NCI-H1436 treated with DMSO at 0.1 percent for 48 hours (cell line): ENCODE measurements around the gene SLC25A23.

Source experiments
- DNase-seq: peaks from one replicate; lab custom pipeline; 2025; lab: John Stamatoyannopoulos, UW

The SLC25A23 gene

DNA sequence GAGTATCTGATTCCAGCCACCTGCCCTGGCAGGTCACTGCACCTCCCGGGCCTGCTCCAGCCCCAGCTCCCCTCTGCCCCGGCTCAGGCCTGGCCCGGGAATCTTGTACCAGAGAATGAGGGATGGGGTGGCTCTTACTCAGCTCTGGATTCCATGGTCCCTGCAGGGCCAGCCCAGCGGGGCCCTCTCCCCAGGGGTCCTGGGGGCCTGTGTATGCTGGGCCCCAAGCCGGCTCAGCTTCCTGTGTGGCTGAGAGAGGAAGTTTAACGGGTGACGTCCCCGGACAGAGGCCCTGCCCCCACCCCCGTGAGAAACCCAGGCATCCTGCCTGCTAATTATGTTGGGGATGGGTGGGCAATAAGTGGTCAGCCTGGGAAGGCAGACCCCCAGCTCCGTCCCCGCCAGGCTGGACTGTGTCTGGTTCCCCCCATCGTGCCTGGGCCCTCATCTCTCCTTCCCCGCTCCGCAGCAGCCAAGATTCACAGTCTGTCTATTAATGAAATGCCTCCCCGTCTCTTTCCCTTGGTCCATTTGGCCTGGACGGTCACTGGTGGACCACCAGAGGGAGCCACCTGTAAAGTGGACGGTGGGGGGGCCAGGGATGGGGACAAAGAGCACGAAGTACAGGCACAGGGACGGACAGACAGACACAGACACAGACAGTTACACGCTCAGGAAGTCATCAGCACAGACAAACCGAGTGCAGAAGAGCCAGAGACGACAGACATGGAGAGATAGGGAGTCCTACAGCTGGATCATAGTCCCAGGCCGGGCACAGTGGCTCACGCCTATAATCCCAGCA, 22.1 kb upstream of the SLC25A23 start, which contains the start of gene DENND1C:
Gene DENND1C, minus strand, starts transcription at position 247 of the 802 bp plus-strand sequence. Its CDS starts 92 bp downstream, at position 155.
- DNase-seq = no peak

DNA sequence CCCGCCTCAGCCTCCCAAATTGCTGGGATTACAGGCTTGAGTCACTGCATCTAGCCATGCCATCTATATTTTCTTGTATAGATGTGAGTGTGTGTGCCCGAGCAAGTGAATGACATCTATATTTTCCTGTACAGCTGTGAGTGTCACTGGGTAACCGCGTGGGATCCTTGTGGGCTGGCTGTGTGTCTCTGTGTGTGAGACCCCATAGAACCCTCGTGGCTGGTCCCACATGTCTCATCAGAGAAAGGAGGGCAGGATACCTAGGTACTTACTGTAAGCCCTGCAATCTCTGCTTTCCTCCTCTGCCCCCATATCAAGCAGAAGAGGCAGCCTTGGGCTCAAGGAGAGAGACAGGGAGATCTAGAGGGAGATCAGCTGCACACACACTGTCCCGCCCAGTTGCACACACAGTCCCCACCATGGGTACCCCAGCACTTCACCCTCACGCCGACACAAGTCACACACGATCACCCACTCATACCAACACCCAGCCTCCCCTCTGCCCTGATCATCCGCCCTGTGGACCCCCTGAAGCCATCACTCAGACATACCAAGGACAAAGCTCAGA, 21.3 kb upstream of the SLC25A23 start:
- no peak for DNase-seq

DNA sequence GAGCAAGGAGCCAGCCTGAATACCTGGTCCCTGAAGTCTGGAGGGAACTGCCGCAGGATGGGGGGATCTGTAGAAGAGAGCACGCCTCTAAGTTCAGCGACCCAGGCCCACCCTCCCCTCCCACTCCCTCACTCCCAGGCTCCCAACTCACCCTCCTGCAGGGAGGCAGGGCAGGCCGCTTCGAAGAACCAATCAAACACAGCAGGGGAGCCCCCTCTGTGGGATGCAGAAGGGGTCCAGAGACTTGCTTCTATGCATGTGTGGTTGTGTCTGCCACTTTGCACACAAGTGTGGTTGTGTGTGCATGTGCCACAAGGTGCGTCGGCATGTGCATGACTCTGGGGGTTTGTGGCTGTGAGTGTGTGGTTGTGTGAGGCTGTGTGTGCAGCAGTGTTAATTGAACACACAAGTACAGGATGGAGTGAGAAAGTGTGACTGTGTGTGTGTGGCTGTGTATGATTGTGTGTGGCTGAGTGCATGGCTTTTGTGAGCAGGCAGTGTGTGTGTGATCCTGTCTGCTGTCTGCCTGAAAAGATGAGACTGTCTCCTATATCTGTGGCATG, 20.3 kb upstream of the SLC25A23 start:
- DNase-seq = no peak

DNA sequence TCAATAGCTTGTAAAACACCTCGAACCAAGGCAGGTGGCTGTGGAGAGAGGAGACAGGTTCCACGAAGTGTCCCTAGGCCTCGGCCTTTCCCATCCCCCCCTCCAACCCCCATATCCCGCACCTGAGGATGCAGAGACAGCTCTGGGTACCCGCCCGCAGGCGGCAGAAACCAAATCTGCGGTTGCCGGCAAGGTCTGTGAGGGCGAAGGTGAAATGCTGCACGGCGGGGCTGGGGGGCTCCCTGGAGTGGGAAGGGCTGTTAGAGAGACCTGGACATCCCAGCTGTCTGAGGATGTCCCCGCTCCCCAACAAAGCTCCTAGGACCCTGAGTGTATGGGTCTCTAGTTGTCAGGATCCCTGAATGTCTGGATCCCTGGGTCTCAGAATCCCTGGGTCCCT, 19.2 kb upstream of the SLC25A23 start:
- no peak for DNase-seq

DNA sequence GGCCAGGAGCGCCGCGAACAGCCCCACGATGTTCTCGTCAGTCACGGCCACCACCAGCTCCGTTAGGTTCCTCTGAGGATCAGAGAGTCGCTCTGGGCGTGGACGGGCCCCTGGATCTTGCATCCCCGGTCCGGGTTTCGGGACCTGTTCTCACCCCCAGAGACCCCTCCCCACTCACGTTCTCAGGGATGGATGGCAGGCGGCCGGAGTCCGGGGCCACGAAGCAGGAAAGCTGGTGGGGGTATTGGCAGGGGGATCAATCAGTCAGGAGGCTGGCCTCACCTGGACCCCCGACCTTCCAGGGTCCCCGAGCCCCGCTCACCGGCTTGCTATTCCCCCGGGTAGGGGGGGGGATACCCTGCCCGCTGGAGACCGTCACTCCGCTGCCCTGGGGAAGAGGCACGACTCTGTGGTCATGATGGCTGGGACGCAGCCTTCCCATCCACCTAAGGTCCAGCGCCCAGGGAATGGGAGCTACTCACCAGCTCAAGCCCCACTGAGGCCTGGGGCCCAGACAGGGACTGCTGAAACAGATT, 17.4 kb upstream of the SLC25A23 start:
- DNase-seq = no peak

DNA sequence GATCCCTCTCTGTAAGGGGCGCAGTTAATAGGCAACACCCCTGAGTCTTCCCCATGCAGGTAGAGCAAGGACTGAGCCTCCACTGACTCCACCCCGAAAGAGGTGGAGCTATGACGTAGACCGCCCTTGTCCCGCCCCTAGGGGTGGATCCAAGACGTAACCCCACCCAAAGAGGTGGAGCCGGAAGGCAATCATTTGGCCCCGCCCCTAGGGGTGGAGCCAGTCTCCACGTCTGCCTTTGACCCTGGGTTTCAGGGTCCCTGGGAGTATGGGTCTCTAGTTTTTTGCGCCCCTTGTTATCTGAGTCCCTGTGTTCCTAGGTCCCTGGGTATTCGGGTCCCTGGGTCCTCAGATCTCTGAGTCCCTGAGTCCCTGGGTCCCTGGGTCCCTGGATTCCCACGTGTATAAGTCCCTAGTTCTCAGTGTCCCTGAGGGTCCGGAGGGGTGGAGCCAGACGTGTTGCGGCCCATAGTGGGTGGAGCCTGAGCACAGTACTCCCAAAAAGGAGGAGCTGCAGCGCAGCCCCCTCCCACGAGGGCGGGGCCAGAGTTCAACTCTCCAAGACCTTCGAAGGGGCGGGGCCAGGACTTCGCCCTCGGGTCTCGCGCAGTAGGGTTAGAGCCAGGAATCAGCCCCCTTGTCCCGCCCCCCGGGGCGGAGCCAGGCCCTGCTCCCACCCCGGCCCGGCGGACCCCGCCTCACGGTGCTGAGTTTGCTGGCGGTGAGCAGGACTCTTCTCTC, 16.7 kb upstream of the SLC25A23 start:
- DNase-seq = no peak

DNA sequence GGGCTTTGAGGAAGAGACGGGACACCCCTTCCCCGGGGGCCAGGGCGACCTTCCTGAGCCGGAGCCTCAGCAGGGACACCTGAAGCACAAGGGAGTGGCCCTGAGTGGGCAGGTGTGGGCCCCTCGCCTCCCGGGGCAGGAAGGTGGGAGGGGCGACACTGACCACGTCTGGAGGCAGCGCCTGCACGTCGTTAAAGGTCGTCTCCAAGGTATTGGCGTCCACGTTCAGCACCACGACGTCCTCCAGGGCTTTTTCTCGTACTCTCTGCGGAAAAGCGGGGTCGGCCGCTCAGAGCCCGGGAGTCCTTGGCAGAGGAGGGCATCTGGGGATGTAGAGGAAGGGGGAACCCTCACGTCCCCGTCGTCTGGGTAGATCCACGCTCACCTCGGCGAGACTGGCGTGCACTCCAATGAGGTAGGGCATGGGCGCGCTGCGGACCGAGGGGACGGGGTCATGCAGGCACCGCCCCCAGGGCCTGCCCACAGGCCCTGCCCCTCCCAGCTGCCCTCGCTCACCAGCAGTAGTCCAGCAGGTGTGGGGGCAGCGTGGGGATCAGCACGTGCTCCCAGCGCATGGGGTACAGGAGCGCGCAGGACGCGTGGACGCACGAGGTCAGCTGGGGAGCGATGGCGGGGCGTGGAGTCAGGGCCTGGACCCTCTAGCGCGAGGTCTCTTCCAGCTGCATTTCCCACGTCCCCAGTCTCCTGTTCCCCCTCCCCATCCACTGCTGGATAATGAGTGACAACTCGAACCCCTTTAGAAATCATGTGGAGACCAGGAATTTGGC, 15.9 kb upstream of the SLC25A23 start:
- no peak for DNase-seq

DNA sequence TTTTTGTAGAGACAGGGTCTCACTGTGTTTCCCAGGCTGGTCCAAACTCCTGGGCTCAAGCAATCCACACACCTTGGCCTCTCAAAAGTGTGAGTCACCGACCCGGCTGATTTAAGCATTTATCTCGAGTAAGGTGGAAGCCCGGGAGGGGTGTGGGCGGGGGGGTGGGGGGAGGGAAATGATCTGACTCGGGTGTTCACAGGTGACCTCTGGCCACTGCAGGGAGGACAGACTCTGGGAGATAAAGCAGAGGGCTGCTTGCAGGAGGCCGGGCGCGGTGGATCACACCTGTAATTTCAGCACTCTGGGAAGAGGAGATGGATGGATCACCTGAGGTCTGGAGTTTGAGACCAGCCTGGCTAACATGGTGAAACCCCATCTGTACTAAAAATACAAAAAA, 14.1 kb upstream of the SLC25A23 start:
- DNase-seq = no peak

DNA sequence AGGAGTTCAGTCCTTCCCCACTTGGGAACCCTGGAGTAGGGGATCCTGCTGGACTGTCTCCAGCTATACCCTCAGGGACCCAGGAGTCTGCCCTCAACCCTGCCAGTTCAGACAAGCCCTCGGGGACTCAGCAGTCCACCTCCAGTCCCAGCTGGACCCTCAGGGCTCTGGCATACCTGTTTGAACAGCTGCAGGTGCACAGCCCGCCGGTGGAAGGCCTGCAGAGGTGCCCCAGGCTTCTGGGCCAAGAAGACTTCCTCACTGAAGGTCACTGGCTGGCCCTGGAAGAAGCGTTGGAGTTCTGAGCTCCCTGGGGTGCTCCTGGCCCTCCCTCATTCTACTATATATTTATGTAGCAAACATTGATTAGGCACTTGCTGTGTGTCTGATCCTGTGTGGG, 13.1 kb upstream of the SLC25A23 start:
- no peak for DNase-seq

DNA sequence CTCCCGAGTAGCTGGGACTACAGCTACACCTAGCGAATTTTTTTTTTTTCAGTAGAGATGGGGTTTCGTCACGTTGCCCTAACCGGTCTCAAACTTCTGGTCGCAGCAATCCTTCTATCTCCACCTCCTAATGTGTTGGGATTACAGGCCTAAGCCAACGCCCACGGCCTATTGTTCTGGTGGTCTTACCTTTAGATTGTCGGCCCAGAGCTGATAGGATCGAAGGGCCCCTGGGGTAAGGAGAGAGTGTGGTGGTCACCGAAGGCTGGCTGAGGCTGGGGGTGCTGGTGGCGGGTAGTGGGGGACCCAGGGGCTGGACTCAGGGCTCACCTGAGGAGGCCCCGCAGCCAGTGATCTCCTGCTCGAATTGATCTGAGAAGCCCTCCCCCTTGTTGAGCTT, 11.5 kb upstream of the SLC25A23 start:
- DNase-seq = no peak

DNA sequence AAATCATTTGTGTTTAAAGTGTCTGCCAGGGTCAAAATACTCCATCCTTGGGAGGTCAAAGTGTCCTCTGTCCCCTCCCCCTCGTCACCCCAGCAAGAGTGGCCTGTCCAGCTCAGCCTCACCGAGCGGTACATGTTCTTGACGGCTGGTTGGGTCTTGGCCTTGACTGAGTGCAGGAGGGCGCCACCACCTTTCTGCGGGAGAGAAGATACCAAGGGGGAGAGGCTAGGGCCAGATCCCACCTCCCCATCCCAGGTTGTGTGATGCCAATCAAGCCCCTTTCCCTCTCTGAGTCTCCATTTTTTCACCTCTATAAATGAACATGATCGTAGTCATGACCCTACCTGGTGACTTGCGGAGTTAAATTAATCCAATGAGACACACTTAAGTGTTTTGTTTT, 10.6 kb upstream of the SLC25A23 start:
- DNase-seq = no peak

DNA sequence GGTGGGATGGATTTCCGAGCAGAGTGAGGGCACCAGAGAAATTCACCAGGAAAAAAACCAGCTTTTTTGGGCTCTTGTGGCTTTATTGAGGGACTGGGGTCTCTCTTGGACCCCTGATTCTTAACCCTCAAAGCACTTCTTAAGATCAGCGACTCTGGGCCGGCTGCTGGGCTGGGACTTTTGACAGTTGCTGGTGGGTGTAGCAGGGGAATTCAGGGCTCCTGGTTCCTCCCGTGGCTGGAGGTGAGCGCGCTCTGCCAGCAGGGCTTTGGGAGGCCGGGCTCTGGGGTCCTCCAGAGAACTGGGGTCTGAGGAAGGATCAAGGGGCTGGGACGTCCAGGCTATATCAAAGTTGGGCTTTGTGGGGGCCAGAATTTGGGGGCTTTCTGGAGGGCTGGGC, 7.8 kb upstream of the SLC25A23 start:
- DNase-seq = no peak

DNA sequence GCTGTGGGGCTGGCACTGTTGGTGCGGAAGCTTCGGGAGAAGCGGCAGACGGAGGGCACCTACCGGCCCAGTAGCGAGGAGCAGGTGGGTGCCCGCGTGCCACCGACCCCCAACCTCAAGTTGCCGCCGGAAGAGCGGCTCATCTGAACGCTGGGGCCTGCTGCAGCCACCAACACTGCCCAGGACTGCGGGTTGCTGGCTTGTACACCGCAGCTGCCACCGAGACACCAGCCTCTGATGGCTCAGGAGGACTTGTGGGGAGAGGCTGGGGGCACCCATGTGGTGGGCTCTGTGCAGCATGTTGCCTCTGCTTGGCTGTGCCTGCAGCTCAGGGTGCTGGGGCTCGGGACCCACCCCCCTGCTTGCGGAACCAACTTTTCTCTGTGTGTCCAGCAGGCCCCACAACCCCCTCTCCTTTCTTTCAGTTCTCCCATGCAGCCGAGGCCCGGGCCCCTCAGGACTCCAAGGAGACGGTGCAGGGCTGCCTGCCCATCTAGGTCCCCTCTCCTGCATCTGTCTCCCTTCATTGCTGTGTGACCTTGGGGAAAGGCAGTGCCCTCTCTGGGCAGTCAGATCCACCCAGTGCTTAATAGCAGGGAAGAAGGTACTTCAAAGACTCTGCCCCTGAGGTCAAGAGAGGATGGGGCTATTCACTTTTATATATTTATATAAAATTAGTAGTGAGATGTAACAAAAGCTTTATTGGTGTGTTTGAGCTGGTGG, 7.1 kb upstream of the SLC25A23 start:
- no peak for DNase-seq

DNA sequence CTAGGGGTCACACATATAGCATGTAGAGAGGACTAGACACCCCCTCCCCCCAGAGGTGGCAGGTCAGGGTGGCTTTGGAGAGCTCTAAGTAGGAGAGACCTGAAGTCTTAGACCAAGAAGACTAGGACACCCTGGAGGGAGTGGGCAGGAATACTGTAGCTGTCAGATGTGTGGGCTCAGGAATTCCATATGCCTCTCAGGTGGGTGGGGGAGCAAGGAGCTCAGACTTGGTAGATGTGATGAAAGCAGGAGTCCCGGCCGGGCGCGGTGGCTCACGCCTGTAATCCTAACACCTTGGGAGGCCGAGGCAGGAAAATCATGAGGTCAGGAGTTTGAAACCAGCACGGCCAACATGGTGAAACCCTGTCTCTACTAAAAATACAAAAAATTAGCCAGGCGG, 6.1 kb upstream of the SLC25A23 start:
- DNase-seq = no peak

DNA sequence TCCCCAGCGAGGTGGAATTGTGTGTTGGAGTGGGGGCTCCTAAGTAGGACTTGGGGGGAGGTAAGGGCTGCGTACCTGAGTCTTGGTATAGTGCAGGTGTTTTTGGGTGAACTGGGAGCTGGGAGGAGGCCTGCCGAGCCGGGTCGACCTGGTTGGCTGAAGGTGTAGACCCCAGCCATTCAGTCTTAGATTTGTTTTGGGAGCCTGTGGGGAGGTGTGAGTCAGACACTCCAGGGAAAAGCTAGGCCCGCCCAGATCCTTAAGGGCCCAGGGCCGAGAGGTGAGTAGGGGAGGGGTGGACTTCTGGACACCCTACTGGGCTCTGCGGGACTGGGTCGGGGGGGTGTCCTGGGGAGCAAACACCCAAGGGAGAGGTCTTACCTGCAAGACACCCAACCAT, 5.4 kb upstream of the SLC25A23 start:
- DNase-seq = no peak

DNA sequence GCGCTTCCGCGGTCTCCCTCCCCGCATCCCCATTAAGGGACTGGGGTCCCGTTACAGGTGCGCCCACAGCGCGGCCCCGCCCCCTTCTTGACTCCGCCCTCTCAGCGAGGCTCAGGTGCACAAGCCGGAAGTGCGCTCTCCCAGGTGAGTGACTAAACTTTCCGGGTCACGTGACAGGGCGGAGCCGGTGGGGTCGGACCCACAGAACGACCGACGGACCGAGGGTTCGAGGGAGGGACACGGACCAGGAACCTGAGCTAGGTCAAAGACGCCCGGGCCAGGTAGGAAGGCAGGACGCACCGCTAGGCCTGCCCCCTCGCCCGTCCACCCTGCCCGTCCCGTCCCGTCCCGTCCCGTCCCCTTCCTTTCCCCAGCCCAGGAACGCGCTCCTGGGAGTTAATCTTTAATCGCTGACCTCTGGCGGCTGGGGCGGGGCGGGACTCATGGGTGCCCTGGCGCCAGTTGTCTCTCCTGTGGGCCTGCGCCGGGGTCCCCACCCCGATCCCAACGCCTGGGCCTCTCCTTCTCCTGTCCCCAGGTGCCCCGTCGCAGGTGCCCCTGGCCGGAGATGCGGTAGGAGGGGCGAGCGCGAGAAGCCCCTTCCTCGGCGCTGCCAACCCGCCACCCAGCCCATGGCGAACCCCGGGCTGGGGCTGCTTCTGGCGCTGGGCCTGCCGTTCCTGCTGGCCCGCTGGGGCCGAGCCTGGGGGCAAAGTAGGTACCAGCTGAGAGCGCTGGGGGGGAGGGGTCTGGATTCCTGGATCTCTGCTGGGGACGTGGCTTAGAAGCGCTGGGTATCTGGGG, 4.7 kb upstream of the SLC25A23 start, which contains the start of gene CRB3:
Gene CRB3, plus strand, starts transcription at position 202 of the 804 bp plus-strand sequence. Its CDS starts 431 bp downstream, at position 633.
- peak; percentile 22 for DNase-seq

DNA sequence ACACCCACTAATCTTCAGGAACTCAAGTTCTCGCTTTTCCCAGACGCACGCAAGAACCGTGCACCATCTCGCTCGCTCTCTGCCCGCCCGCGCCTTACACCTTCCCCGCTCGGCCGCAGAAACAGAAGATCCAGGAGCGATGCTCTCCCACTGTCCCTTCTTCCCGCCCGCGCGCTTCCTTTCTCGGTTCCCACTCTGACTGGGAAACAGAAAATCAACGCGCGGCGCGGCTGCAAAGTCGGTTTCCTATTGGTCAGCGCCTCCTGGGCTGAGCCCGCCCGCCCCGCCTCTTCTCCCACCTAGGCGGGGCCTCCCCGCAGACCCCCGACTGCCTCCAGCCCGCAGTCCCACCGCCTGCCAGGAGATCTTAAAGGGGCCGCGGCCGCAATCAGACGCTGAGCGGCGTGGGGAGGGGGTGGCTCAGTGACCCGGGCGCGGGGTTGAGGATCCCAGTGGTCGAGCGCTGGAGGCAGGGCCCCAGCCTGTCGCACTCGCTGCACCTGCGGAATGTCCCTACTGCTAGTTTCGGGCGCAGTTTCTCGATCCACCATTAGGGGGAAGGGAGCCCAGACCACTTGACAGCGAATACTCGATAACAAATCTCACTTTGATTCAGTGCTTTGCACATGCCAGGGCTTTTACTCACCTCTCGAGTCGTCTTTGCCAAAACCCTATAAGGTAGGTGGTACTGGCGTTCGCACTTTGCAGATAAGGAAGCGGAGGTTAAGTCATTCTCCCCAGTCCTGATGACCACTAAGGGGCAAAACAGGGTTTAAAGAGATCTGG, 700 bp upstream of the SLC25A23 start:
- DNase-seq = peak; percentile 91

DNA sequence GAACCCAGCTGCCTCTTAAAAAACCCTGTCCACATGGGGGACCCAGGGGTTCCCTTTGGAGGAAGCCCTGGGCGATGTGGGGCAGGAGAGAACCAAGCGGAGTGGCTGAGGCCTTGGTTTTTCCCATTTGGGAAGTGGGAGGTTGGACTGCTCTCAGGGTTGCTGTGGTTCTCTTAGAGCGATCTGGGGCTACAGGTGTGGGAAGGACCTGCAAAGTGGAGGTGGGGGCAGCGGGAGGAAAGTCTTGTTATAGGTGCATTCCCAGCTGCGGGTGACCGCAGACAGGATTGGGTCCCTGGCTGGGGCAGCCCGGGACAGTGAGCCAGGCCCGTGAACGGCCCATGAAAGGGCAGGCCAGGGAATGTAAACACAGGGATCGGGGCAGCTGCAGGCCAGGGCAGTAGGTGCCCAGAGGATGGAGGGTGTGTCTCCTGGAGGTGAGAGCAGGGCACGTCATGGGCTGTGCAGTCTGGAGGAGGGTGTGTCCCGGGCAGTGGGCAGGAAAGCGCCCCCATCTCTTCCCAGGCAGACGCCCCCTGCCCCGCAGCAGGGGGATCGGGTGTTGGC, 814 bp downstream of the SLC25A23 start:
- DNase-seq = no peak
